Lower leg skin (tissue), 4 donors: ENCODE data around the gene MAPT. TPM values are rescaled to one million over a fixed set of nuclear protein-coding genes. Genes with fewer than 3 reads are reported as not detected.

Experiments
- DNase-seq, 2 donors: peaks; one replicate each; pipeline ENCODE4 v3.0.0-alpha.2; 2019; ENCODE audit warnings: low spot score in 2 of 2
- H3K4me3 ChIP-seq: fragments of 200-600 bp; sonication (generic); 2 replicates; pipeline ENCODE4 v1.5.1; 2017; ENCODE audit warnings: mild to moderate bottlenecking, low read depth; ENCODE audit not compliant: poor library complexity, severe bottlenecking
- POLR2A ChIP-seq, 2 donors: fragments of 450-650 bp; IDR thresholded peaks; one replicate each; pipeline ENCODE4 v1.6.1; 2016 to 2017; ENCODE audit warnings: antibody characterized with exemption in 2 of 2, mild to moderate bottlenecking in 1 of 2, moderate library complexity in 1 of 2
- WGBS, 2 donors: methylation state at CpG; one replicate each; pipeline ENCODE4 v1.1.5; 2018; 5-methylcytosine and 5-hydroxymethylcytosine counted together
- intact Hi-C: fragments of 100-400 bp; cut with DNase I; formaldehyde crosslinking; loops from one replicate; pipeline ENCODE4 v1.15.0; 2023; ENCODE audit warnings: low total_unique reads
- total RNA-seq, 4 donors: library from RNA; depleted of rRNA; stranded (reverse); fragments of >200 nt; gene quantifications; one replicate each; pipeline ENCODE4 v1.1.0, GENCODE V29; 2016
- TF ChIP-seq, protein P1 (sequence below), 3 donors: fragments of 450-650 bp; IDR thresholded peaks; one replicate each; pipeline ENCODE4 v1.5.1; 2016; ENCODE audit warnings: antibody characterized with exemption in 3 of 3, mild to moderate bottlenecking in 3 of 3, moderate library complexity in 2 of 3

MAPT gene
- total RNA-seq, 4 donors from 2014 or later = 4.1 to 7.6 (median 6.2) TPM

DNA sequence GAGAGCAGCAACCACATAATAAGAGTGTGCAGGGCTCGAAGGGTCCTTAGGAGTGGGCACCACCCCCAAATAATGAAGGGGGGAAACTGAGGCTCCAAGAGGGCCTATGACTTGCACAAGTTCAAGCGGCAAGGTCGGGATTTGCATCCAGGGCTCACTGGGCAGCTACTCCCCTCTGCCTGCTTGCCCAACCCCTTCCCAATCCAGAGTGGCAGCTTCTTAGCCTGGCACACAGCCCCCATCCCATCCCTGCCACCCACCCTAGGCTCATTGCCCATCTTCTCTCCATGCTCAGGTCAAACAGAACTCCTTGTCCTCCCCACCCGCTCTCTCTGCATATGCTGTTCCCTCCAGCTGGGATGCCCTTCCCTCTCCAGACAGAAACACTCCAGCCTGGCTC lies 47.3 kb upstream of the MAPT start:
- DNase-seq = no peak
- no peak for TF ChIP-seq POLR2A (IDR thresholded peaks at IDR 0.05)
- TF ChIP-seq, protein P1, sequence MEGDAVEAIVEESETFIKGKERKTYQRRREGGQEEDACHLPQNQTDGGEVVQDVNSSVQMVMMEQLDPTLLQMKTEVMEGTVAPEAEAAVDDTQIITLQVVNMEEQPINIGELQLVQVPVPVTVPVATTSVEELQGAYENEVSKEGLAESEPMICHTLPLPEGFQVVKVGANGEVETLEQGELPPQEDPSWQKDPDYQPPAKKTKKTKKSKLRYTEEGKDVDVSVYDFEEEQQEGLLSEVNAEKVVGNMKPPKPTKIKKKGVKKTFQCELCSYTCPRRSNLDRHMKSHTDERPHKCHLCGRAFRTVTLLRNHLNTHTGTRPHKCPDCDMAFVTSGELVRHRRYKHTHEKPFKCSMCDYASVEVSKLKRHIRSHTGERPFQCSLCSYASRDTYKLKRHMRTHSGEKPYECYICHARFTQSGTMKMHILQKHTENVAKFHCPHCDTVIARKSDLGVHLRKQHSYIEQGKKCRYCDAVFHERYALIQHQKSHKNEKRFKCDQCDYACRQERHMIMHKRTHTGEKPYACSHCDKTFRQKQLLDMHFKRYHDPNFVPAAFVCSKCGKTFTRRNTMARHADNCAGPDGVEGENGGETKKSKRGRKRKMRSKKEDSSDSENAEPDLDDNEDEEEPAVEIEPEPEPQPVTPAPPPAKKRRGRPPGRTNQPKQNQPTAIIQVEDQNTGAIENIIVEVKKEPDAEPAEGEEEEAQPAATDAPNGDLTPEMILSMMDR (IDR thresholded peaks at IDR 0.05) = no peak
- 87 to 92% methylated on average over 4 of the region's 4 CpGs for WGBS, 2 donors
- H3K4me3 ChIP-seq = no peak overlapping the region
- intact Hi-C loops = no loop called here

DNA sequence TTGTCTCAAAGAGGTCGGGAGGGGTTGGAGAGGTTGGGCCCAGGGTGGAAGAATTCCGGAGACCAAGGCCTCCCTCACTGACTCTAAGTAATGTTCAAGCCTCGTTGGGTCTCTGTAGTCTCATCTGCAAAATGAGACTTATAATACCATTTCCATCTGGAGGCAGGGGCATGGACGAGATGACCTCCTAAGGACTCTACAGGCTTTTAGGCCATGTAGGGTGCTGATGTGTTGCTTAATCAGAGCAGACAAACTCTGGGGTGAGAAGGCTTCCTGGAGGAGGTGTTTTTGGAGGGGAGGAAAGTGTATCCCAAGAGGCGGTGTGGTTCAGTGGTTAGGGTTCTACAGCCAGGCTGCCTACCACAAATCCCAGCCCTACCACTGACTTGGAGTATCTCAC lies 46.6 kb upstream of the MAPT start:
- TF ChIP-seq POLR2A (IDR thresholded peaks at IDR 0.05) = no peak
- TF ChIP-seq, protein P1 (IDR thresholded peaks at IDR 0.05) = no peak
- 79 to 85% methylated on average over 5 of the region's 5 CpGs for WGBS, 2 donors
- intact Hi-C loops = no loop called here

DNA sequence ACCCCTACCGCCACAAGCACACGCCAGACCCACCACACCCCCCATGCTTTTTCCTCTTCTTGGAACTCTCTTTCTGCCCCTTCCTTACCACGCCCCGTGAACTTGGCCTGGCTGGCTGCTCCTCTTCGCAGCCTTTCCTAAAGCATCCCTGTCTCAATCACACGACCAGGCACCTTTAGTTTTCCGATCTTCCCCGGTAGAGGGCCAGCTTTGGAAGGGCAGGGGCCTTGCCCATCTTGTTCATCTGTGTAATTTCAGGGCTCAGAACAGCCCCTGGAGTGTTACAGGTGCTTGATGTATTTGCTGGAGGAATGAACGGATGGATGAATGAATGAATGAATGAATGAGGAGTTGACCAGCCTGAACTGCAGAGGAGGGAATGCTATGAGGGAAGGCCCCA lies 45.9 kb upstream of the MAPT start:
- TF ChIP-seq, protein P1 (IDR thresholded peaks at IDR 0.05) = no peak
- TF ChIP-seq POLR2A (IDR thresholded peaks at IDR 0.05) = no peak
- WGBS, 2 donors = 85 to 88% methylated on average over 9 of the region's 9 CpGs
- intact Hi-C loops = no loop called here

More for the DNA sequence above, 46.6 kb upstream of the MAPT start:
- H3K4me3 ChIP-seq = no peak overlapping the region
- no peak for DNase-seq

DNA sequence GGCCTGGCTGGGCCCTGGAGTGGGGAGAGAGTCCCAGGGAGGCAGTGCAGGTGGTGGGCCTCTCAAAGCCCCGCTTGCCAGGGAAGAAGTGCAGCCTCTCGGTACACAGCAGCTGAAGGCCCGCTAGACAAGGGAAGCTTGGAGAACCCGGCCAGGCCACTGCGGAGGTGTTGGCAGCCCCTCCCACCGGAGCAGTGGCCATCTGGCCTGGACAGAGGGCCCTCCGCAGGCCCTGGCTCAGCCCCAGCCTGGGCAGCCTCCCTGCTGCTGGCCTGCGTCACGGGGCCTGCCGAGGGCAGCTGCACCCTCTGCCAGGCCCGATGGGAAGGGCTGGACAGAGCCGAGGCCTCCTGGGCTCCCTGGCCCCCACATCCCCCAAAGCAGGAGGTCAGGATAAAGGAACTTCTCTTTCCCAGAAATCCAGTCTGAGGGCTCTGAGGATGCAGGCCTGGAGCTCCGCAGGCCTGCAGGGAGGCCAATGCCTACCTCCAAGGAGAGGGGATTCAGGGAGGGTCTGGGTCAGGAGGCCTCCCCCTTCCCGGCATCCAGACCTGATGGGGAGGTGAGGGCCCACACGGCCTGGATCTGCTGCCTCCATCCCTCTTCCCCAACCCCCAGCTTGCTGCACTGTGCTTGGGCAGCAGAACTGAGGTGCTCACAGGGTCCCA lies 45.4 kb upstream of the MAPT start:
- intact Hi-C loops = no loop called here
- WGBS, 2 donors = 71 to 76% methylated on average over 4 to 14 of the region's 15 CpGs
- H3K4me3 ChIP-seq = no peak overlapping the region
- no peak for DNase-seq
- TF ChIP-seq POLR2A (IDR thresholded peaks at IDR 0.05) = no peak
- TF ChIP-seq, protein P1 (IDR thresholded peaks at IDR 0.05) = no peak

More for the DNA sequence above, 45.9 kb upstream of the MAPT start:
- DNase-seq = no peak
- H3K4me3 ChIP-seq = no peak overlapping the region

DNA sequence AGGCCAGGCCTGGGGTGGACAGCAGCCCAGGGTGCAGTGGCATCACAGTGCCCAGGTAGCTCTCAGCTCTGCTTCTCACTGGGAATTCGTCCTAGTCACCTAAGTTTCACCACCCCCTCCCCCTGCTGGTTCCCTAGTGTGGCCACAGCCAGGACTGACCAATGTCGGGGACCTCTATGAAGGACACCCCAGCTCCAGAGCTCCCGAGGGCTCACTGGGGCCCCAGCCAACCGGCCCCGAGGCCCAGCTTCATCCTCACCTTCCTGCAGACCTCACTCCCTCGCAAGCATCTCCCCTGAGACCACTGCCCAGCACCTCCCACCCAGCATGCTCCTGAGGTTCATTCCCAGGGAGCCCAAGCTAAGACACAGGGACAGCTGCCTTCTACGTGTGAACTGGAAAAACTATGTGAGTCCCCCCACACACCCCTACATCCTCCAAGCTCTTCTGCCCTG lies 44.8 kb upstream of the MAPT start:
- TF ChIP-seq POLR2A (IDR thresholded peaks at IDR 0.05) = no peak
- TF ChIP-seq, protein P1 (IDR thresholded peaks at IDR 0.05) = no peak
- intact Hi-C loops = no loop called here

DNA sequence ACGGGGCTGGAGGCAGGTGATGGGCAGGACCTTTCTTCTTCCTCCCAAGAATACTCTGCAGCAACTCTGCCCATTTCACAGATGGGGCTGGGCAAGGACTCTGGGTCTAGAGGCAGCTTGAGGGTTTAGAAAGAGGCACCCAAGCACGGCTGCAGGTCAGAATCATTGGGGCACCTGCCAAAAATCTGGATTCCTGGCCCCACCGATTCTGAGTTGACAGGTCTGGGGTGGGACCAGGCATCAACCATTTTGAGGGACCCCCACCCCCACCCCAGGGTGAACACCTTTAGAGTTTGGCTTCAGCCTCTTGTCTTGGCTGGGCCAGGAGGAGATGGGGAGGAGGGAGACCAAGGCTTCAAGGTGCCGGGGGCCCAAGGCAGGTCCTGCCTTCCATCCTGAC lies 44.3 kb upstream of the MAPT start:
- 67 to 84% methylated on average over 4 of the region's 4 CpGs for WGBS, 2 donors
- TF ChIP-seq, protein P1 (IDR thresholded peaks at IDR 0.05) = no peak
- TF ChIP-seq POLR2A (IDR thresholded peaks at IDR 0.05) = no peak
- no peak for DNase-seq
- no peak overlapping the region for H3K4me3 ChIP-seq
- intact Hi-C loops = no loop called here

More for the DNA sequence above, 44.8 kb upstream of the MAPT start:
- H3K4me3 ChIP-seq = no peak overlapping the region
- 83 to 84% methylated on average over 7 of the region's 7 CpGs for WGBS, 2 donors
- DNase-seq = no peak
